IMR-90 (cell line): ENCODE results near the gene RND1. TPM values are rescaled to one million over a fixed set of nuclear protein-coding genes. Genes with fewer than 3 reads are reported as not detected.
A peak's percentile ranks its signal among the peaks of the same experiment; 100 is the strongest.

Experiments used
- ATAC-seq: fragments of 200-7000 bp; cut with Tn5 transposase; 2 replicates; pipeline ENCODE4 v1.9.1; 2020; ENCODE audit warnings: low read depth, mild to moderate bottlenecking, moderate library complexity
- BruUV-seq: library from RNA; stranded (reverse); fragments of 400-500 nt; replicated peaks from 2 replicates; lab custom pipeline; 2021; lab: Mats Ljungman, UMichigan
- CTCF ChIA-PET: fragments of 300-600 bp; formaldehyde crosslinking; extraction: SDS; loops from one replicate; lab custom pipeline; 2021; ENCODE audit warnings: antibody characterized with exemption; lab: Yijun Ruan, JAX
- POLR2A ChIA-PET: fragments of 300-600 bp; sonication (Branson Sonifier 250); formaldehyde crosslinking; loops from one replicate; lab custom pipeline; 2022; ENCODE audit warnings: antibody characterized with exemption; ENCODE audit not compliant: unreplicated experiment; lab: Charles Lee
- DNase-seq: peaks from one replicate; pipeline ENCODE4 v3.0.0; 2013
- H2AFZ ChIP-seq: replicated peaks from 2 replicates; pipeline ENCODE3; 2013; ENCODE audit warnings: low read length, mild to moderate bottlenecking; ENCODE audit not compliant: poor library complexity
- H2AK5ac ChIP-seq: 2 replicates; pipeline ENCODE4 v1.6.1; 2013; ENCODE audit warnings: low read depth, low read length, inconsistent platforms
- H2AK9ac ChIP-seq: replicated peaks from 2 replicates; pipeline ENCODE3; 2013; ENCODE audit warnings: mild to moderate bottlenecking, low read depth, low read length, moderate library complexity; ENCODE audit not compliant: poor library complexity
- H2BK120ac ChIP-seq: 2 replicates; pipeline ENCODE4 v1.6.1; 2013; ENCODE audit warnings: low read depth, low read length, inconsistent platforms
- H2BK15ac ChIP-seq: 3 replicates; pipeline ENCODE4 v1.6.1; 2013; ENCODE audit warnings: low read depth, low read length, inconsistent platforms
- H2BK20ac ChIP-seq: 2 replicates; pipeline ENCODE4 v1.6.1; 2013; ENCODE audit warnings: low read depth, mild to moderate bottlenecking, inconsistent platforms, low read length, moderate library complexity
- H2BK5ac ChIP-seq: 2 replicates; pipeline ENCODE4 v1.6.1; 2013; ENCODE audit warnings: mild to moderate bottlenecking, low read depth, low read length, inconsistent platforms; ENCODE audit not compliant: poor library complexity, severe bottlenecking
- H3K14ac ChIP-seq: replicated peaks from 2 replicates; pipeline ENCODE4 v1.6.1; 2013; ENCODE audit warnings: low read depth, low read length, inconsistent platforms
- H3K18ac ChIP-seq: 2 replicates; pipeline ENCODE4 v1.6.1; 2013; ENCODE audit warnings: low read depth, low read length, control low read depth
- H3K23ac ChIP-seq: 2 replicates; pipeline ENCODE4 v1.6.1; 2013; ENCODE audit warnings: low read depth, low read length, inconsistent platforms
- H3K27ac ChIP-seq: 2 replicates; pipeline ENCODE4 v1.5.1; 2013; ENCODE audit warnings: mild to moderate bottlenecking, control low read depth, low read length; ENCODE audit not compliant: insufficient read depth
- H3K27me3 ChIP-seq: 2 replicates; pipeline ENCODE4 v1.6.1; 2013; ENCODE audit warnings: low read length; ENCODE audit not compliant: control insufficient read depth, insufficient read depth
- H3K36me3 ChIP-seq: 2 replicates; pipeline ENCODE4 v1.6.1; 2013; ENCODE audit warnings: low read length, mixed read lengths; ENCODE audit not compliant: control insufficient read depth, insufficient read depth
- H3K4ac ChIP-seq: 2 replicates; pipeline ENCODE4 v1.6.1; 2013; ENCODE audit warnings: low read depth, low read length, inconsistent platforms
- H3K4me1 ChIP-seq: 2 replicates; pipeline ENCODE4 v1.6.1; 2013; ENCODE audit warnings: low read length, mixed read lengths; ENCODE audit not compliant: control insufficient read depth, insufficient read depth
- H3K4me2 ChIP-seq: 2 replicates; pipeline ENCODE4 v1.6.1; 2013; ENCODE audit warnings: low read depth, mild to moderate bottlenecking, control low read depth, low read length, moderate library complexity
- H3K4me3 ChIP-seq: 2 replicates; pipeline ENCODE4 v1.5.1; 2013; ENCODE audit warnings: low read depth, mild to moderate bottlenecking, control low read depth, low read length, moderate library complexity; ENCODE audit not compliant: insufficient read depth
- H3K56ac ChIP-seq: 2 replicates; pipeline ENCODE4 v1.6.1; 2013; ENCODE audit warnings: low read length, inconsistent platforms; ENCODE audit not compliant: insufficient read depth; ENCODE audit errors: extremely low read depth
- H3K79me1 ChIP-seq, 2 experiments: 2 replicates each; pipeline ENCODE4 v1.6.1; 2013; ENCODE audit warnings: low read length in 2 of 2, inconsistent platforms in 1 of 2, low read depth in 1 of 2
- H3K9ac ChIP-seq: 2 replicates; pipeline ENCODE4 v1.6.1; 2013; ENCODE audit warnings: low read depth, low read length, control low read depth
- H3K9me1 ChIP-seq: 2 replicates; pipeline ENCODE4 v1.6.1; 2013; ENCODE audit warnings: low read length, inconsistent platforms; ENCODE audit not compliant: insufficient read depth
- H3K9me3 ChIP-seq: 2 replicates; pipeline ENCODE4 v1.6.1; 2013; ENCODE audit warnings: low read length; ENCODE audit not compliant: control insufficient read depth, insufficient read depth
- H4K20me1 ChIP-seq: 2 replicates; pipeline ENCODE4 v1.6.1; 2013; ENCODE audit warnings: low read length, inconsistent platforms; ENCODE audit not compliant: insufficient read depth
- H4K5ac ChIP-seq: 2 replicates; pipeline ENCODE4 v1.6.1; 2013; ENCODE audit warnings: mild to moderate bottlenecking, low read depth, low read length, control low read depth
- H4K8ac ChIP-seq, 2 experiments: 2 replicates each; pipeline ENCODE4 v1.6.1; 2013; ENCODE audit warnings: low read depth in 2 of 2, low read length in 2 of 2, control low read depth in 1 of 2, inconsistent platforms in 1 of 2
- H4K91ac ChIP-seq: 2 replicates; pipeline ENCODE4 v1.6.1; 2013; ENCODE audit warnings: low read depth, low read length, inconsistent platforms; ENCODE audit not compliant: insufficient read depth
- BHLHE40 ChIP-seq: fragments of 150-350 bp; IDR thresholded peaks from 2 replicates; pipeline ENCODE4 v1.6.1; 2016; ENCODE audit warnings: mild to moderate bottlenecking, low read depth, low read length
- CEBPB ChIP-seq: IDR thresholded peaks from 2 replicates; pipeline ENCODE4 v1.6.1; 2012; ENCODE audit warnings: low read depth, low read length, improper control_type of control experiment
- ELK1 ChIP-seq: fragments of 150-350 bp; IDR thresholded peaks from 2 replicates; pipeline ENCODE4 v1.6.1; 2016; ENCODE audit warnings: low read depth, mild to moderate bottlenecking, low read length, moderate library complexity, borderline replicate concordance
- POLR2A ChIP-seq: IDR thresholded peaks from 2 replicates; pipeline ENCODE4 v1.6.1; 2012; ENCODE audit warnings: mild to moderate bottlenecking, low read depth, low read length
- WGBS, 2 experiments: methylation state at CpG; one replicate each; pipeline versions ENCODE4 v1.1.5 to v1.1.7; 2013; ENCODE audit warnings: missing lambda C conversion rate in 2 of 2; ENCODE audit not compliant: insufficient read length in 1 of 2; ENCODE audit errors: extremely low coverage in 2 of 2; 5-methylcytosine and 5-hydroxymethylcytosine counted together
- dilution Hi-C: fragments of 300-500 bp; cut with HindIII; formaldehyde crosslinking; loops from one replicate; pipeline ENCODE4 v1.14.3; 2018; ENCODE audit warnings: low sequenced_read_pairs; ENCODE audit not compliant: unreplicated experiment
- in situ Hi-C: fragments of 300-500 bp; cut with MboI; formaldehyde crosslinking; loops from 3 replicates; pipeline ENCODE4 v1.14.3; 2019; ENCODE audit warnings: low sequenced_read_pairs, inconsistent platforms, mixed read lengths
- intact Hi-C: fragments of 100-400 bp; cut with micrococcal nuclease; formaldehyde crosslinking; loops from 2 replicates; pipeline ENCODE4 v1.10.0; 2022
- polyA plus RNA-seq, 3 experiments: library from polyadenylated mRNA; depleted of rRNA; stranded (reverse); fragments of >200 nt; gene quantifications; 2 replicates each; pipeline ENCODE4 v1.2.3, GENCODE V29; 2012; ENCODE audit warnings: low replicate concordance in 1 of 3
- total RNA-seq: library from RNA; depleted of rRNA; stranded (reverse); fragments of >200 nt; gene quantifications from 2 replicates; pipeline ENCODE4 v1.2.3, GENCODE V29; 2012

Gene RND1
- total and polyA plus RNA-seq, 2 of the 4 experiments (the other 2 are of a cell fraction): under 0.01 to 0.21 TPM

DNA sequence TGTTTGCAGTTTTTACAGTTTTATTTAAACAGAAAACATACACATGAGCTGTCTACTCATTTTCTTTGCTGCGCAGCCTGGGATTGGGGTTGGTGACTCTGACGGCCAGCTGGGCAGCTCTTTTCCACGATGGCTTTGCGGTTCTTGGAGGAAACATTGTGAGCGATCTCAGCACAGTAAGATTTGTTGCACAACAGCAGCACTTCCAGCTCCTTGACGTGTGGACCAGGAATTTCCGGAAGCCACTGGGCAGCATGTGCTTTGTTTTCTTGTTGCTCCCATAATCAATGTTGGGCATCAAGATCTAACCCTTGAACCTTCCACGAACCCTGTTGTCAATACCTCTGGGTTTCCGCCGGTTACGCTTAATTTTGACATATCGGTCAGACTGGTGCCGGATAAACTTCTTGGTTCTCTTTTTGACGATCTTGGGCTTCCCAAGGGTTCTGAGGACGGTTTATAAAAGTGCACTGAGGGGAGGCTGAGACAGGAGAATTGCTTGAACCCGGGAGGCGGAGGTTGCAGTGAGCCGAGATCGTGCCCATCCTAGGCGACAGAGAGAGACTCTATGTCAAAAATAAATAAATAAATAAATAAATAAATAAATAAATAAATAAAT, 37.8 kb upstream of the RND1 start:
- POLR2A ChIA-PET: no interaction called here
- H3K79me1 ChIP-seq: no peaks in the 10 kb centered on the region
- H2BK15ac ChIP-seq: no peak overlapping the region
- H3K4me1 ChIP-seq: no peaks in the 10 kb centered on the region; the same call in 1 of the 2 replicates
- H2BK20ac ChIP-seq: no peak overlapping the region
- no peak overlapping the region for H3K18ac ChIP-seq
- no TSS peak for BruUV-seq
- CTCF ChIA-PET: interaction anchor here (0.7 to 1.6 kb wide), 5 partner anchors 9 to 33 kb away, joined by 3 to 5 read pairs (median 3); no protein-coding TSS in a partner anchor
- 71% methylated on average over 8 of the region's 20 CpGs; no CpG with 5 or more reads in 1 of the 2 experiments for WGBS, 2 experiments
- no peak overlapping the region for H4K8ac ChIP-seq
- no peak overlapping the region for H3K56ac ChIP-seq
- H3K36me3 ChIP-seq: no peaks in the 10 kb centered on the region
- ATAC-seq (no peak), DNase-seq (peak; percentile 32)
- no peak overlapping the region for H2BK5ac ChIP-seq
- no peak overlapping the region for H2AFZ ChIP-seq
- 0 out of 2 replicates have a peak overlapping the region, but pooled peaks have one; percentile 16 for H2AK5ac ChIP-seq
- no peak overlapping the region for H3K4ac ChIP-seq
- H3K23ac ChIP-seq: no peak overlapping the region
- no peak overlapping the region for H4K91ac ChIP-seq
- no peak overlapping the region for H3K9ac ChIP-seq
- intact Hi-C loops: no loop called here
- no peaks in the 10 kb centered on the region; the same call in none of the 2 replicates for H3K27me3 ChIP-seq
- no peak overlapping the region for H3K4me3 ChIP-seq
- H3K9me1 ChIP-seq: no peaks in the 10 kb centered on the region
- no peaks in the 10 kb centered on the region for H4K20me1 ChIP-seq
- H4K5ac ChIP-seq: no peak overlapping the region
- no peak overlapping the region for H3K4me2 ChIP-seq
- in situ Hi-C loops: no loop called here
- no peak overlapping the region for H2BK120ac ChIP-seq
- no peak overlapping the region for H3K14ac ChIP-seq
- TF ChIP-seq CEBPB: peak; percentile 82
- TF ChIP-seq POLR2A: no peak
- TF ChIP-seq ELK1: no peak
- TF ChIP-seq BHLHE40: no peak
- no peak overlapping the region for H2AK9ac ChIP-seq
- H3K9me3 ChIP-seq: no peaks in the 10 kb centered on the region
- no peak overlapping the region for H3K27ac ChIP-seq
- dilution Hi-C loops: no loop called here
